Endometrial microvascular endothelial cells (primary cell): Measurements from ENCODE around the gene PEX6. TPM values are rescaled to one million over a fixed set of nuclear protein-coding genes. Genes with fewer than 3 reads are reported as not detected.
"Not testable (repeated sequence)": the region's sequence is repeated elsewhere in the genome, so short reads cannot be mapped to it uniquely, and the experiment has no call there.

Experiments used
- in situ Hi-C: cut with HindIII; loops from 2 replicates; pipeline ENCODE4 v1.10.0; 2017; ENCODE audit warnings: low sequenced_read_pairs, low pct_unique_long_range_greater_than_20kb; ENCODE audit errors: inconsistent ontology term
- total RNA-seq: library from RNA; depleted of rRNA; stranded (reverse); fragments of >200 nt; gene quantifications from one replicate; pipeline ENCODE4 v1.2.3, GENCODE V29; 2015; ENCODE audit errors: inconsistent ontology term

Gene PEX6
- total RNA-seq, 1 donor from 2014 or later = 12.2 TPM

- in situ Hi-C loops = no loop called here
These were observed 7.9 kb downstream of the PEX6 start for GRCh38 chr6:42970871-42971612.

- in situ Hi-C loops = no loop called here
These were observed 9.0 kb downstream of the PEX6 start for GRCh38 chr6:42969934-42970333.

GRCh38 chr6:42969431-42969830 lies 9.6 kb downstream of the PEX6 start:
- in situ Hi-C loops = no loop called here

- in situ Hi-C loops = no loop called here
These were observed 10.2 kb downstream of the PEX6 start for GRCh38 chr6:42968783-42969182.

- in situ Hi-C loops = no loop called here
These were observed 10.8 kb downstream of the PEX6 start for GRCh38 chr6:42968126-42968701.

- in situ Hi-C loops = no loop called here
These were observed 11.8 kb downstream of the PEX6 start for GRCh38 chr6:42967228-42967627.

- in situ Hi-C loops = no loop called here
These were observed 12.4 kb downstream of the PEX6 start for GRCh38 chr6:42966571-42966970.

GRCh38 chr6:42963855-42964605 lies 15.0 kb downstream of the PEX6 start:
- in situ Hi-C loops = no loop called here

- in situ Hi-C loops = no loop called here
These were observed 15.7 kb downstream of the PEX6 start for GRCh38 chr6:42963179-42963854.

GRCh38 chr6:42962502-42963178 lies 16.3 kb downstream of the PEX6 start:
- in situ Hi-C loops = no loop called here

- in situ Hi-C loops = no loop called here
These were observed 16.9 kb downstream of the PEX6 start for GRCh38 chr6:42962096-42962495.

GRCh38 chr6:42961020-42961470 lies 17.9 kb downstream of the PEX6 start:
- in situ Hi-C loops = no loop called here

GRCh38 chr6:42960243-42961019 lies 18.6 kb downstream of the PEX6 start, which contains the start of gene GNMT:
Gene GNMT (plus strand): TSS chr6:42960754. CDS start chr6:42960768, 14 bp downstream.
- in situ Hi-C loops = no loop called here

GRCh38 chr6:42959917-42960242 lies 19.1 kb downstream of the PEX6 start:
- in situ Hi-C loops = no loop called here

GRCh38 chr6:42958125-42958524 lies 20.9 kb downstream of the PEX6 start:
- in situ Hi-C loops = no loop called here

GRCh38 chr6:42954405-42954804 lies 24.6 kb downstream of the PEX6 start:
- in situ Hi-C loops = not testable (repeated sequence)

GRCh38 chr6:42952389-42952788 lies 26.6 kb downstream of the PEX6 start:
- in situ Hi-C loops = no loop called here

- in situ Hi-C loops = no loop called here
These were observed 31.0 kb downstream of the PEX6 start for GRCh38 chr6:42947950-42948349.
